ENCODE results near the gene CBARP.

Gene CBARP

GRCh38 chr19:1256646-1257474 lies 19.1 kb upstream of the CBARP start:
- Mint-ChIP-seq H3K9me3 (no peaks in the 10 kb centered on the region), H3K27me3 (no peaks in the 10 kb centered on the region), H3K36me3 (peaks cover 32 to 38% of the 10 kb centered on the region in 2 donors), H3K27ac (peak overlapping the region; percentile 78), H3K4me1 (peaks cover 40 to 68% of the 10 kb centered on the region in 2 donors), H3K4me3 (peak overlapping the region in 1 of 2 donors; percentile 50)
- DNase-seq (no peak), ATAC-seq (replicated peaks) (no peak)

GRCh38 chr19:1255186-1256161 lies 17.7 kb upstream of the CBARP start:
- H3K27ac Mint-ChIP-seq = peak overlapping the region; percentile 20
- peak overlapping the region in 1 of 2 donors; percentile 54 for H3K4me3 Mint-ChIP-seq
- no peaks in the 10 kb centered on the region for H3K27me3 Mint-ChIP-seq
- peaks cover 35 to 66% of the 10 kb centered on the region in 2 donors for H3K4me1 Mint-ChIP-seq
- no peaks in the 10 kb centered on the region for H3K9me3 Mint-ChIP-seq
- H3K36me3 Mint-ChIP-seq = peaks cover 36 to 42% of the 10 kb centered on the region in 2 donors
- ATAC-seq (replicated peaks) (no peak), DNase-seq (no peak)

- Mint-ChIP-seq H3K36me3 (peaks cover 36 to 42% of the 10 kb centered on the region in 2 donors), H3K27me3 (no peaks in the 10 kb centered on the region), H3K9me3 (no peaks in the 10 kb centered on the region), H3K4me1 (peaks cover 31 to 58% of the 10 kb centered on the region in 2 donors), H3K4me3 (peak overlapping the region; percentile 41 to 54), H3K27ac (peak overlapping the region; percentile 37)
- DNase-seq (no peak), ATAC-seq (replicated peaks) (no peak)
These were observed 16.9 kb upstream of the CBARP start for GRCh38 chr19:1254530-1255185.

GRCh38 chr19:1254081-1254527 lies 16.3 kb upstream of the CBARP start:
- Mint-ChIP-seq H3K27me3 (no peaks in the 10 kb centered on the region), H3K4me3 (no peak overlapping the region), H3K9me3 (no peaks in the 10 kb centered on the region), H3K4me1 (peaks cover 27 to 52% of the 10 kb centered on the region in 2 donors), H3K27ac (peak overlapping the region; percentile 37), H3K36me3 (peaks cover 35 to 41% of the 10 kb centered on the region in 2 donors)
- DNase-seq (no peak), ATAC-seq (replicated peaks) (no peak)

- Mint-ChIP-seq H3K27me3 (no peaks in the 10 kb centered on the region), H3K9me3 (no peaks in the 10 kb centered on the region), H3K36me3 (peaks cover 34 to 39% of the 10 kb centered on the region in 2 donors), H3K4me3 (peak overlapping the region; percentile 81 to 92), H3K27ac (peak overlapping the region; percentile 89), H3K4me1 (peaks cover 26 to 49% of the 10 kb centered on the region in 2 donors)
- ATAC-seq (replicated peaks) (no peak), DNase-seq (no peak)
These were observed 15.8 kb upstream of the CBARP start for GRCh38 chr19:1253514-1254080.

- H3K27ac Mint-ChIP-seq = peak overlapping the region; percentile 96
These were observed 15.2 kb upstream of the CBARP start for GRCh38 chr19:1252821-1253513.

GRCh38 chr19:1252221-1252820 lies 14.5 kb upstream of the CBARP start:
- peak overlapping the region; percentile 96 for H3K27ac Mint-ChIP-seq
- H3K36me3 Mint-ChIP-seq = peaks cover 28 to 31% of the 10 kb centered on the region in 2 donors
- DNase-seq = no peak

More at GRCh38 chr19:1252821-1253513, 15.2 kb upstream of the CBARP start:
- peaks cover 24 to 43% of the 10 kb centered on the region in 2 donors for H3K4me1 Mint-ChIP-seq
- peak; percentile 38 to 45 for ATAC-seq (replicated peaks)
- no peaks in the 10 kb centered on the region for H3K27me3 Mint-ChIP-seq
- H3K4me3 Mint-ChIP-seq = peak overlapping the region; percentile 85 to 92
- no peaks in the 10 kb centered on the region for H3K9me3 Mint-ChIP-seq
- DNase-seq = peak; percentile 82
- peaks cover 34 to 37% of the 10 kb centered on the region in 2 donors for H3K36me3 Mint-ChIP-seq

GRCh38 chr19:1251330-1252220 lies 13.8 kb upstream of the CBARP start:
- peaks cover 17 to 35% of the 10 kb centered on the region in 2 donors for H3K4me1 Mint-ChIP-seq
- ATAC-seq (replicated peaks) = peak; percentile 0

More at GRCh38 chr19:1252221-1252820, 14.5 kb upstream of the CBARP start:
- ATAC-seq (replicated peaks) = peak; percentile 21 to 38
- Mint-ChIP-seq H3K27me3 (no peaks in the 10 kb centered on the region), H3K4me3 (peak overlapping the region; percentile 85 to 92), H3K4me1 (peaks cover 17 to 37% of the 10 kb centered on the region in 2 donors), H3K9me3 (no peaks in the 10 kb centered on the region)

GRCh38 chr19:1250437-1251260 lies 12.8 kb upstream of the CBARP start:
- peaks cover 20 to 35% of the 10 kb centered on the region in 2 donors for H3K4me1 Mint-ChIP-seq
- peak overlapping the region; percentile 96 for H3K27ac Mint-ChIP-seq
- DNase-seq = no peak
- H3K4me3 Mint-ChIP-seq = peak overlapping the region; percentile 85 to 92
- H3K9me3 Mint-ChIP-seq = no peaks in the 10 kb centered on the region
- no peaks in the 10 kb centered on the region for H3K27me3 Mint-ChIP-seq
- no peak for ATAC-seq (replicated peaks)
- H3K36me3 Mint-ChIP-seq = peaks cover 28 to 30% of the 10 kb centered on the region in 2 donors

More at GRCh38 chr19:1251330-1252220, 13.8 kb upstream of the CBARP start:
- Mint-ChIP-seq H3K36me3 (peaks cover 28 to 30% of the 10 kb centered on the region in 2 donors), H3K4me3 (peak overlapping the region; percentile 85 to 92), H3K27ac (peak overlapping the region; percentile 96), H3K9me3 (no peaks in the 10 kb centered on the region), H3K27me3 (no peaks in the 10 kb centered on the region)
- DNase-seq = no peak

- H3K36me3 Mint-ChIP-seq = peaks cover 24 to 26% of the 10 kb centered on the region in 2 donors
- DNase-seq (no peak), ATAC-seq (replicated peaks) (no peak)
- H3K9me3 Mint-ChIP-seq = no peaks in the 10 kb centered on the region
- peak overlapping the region; percentile 79 to 84 for H3K4me3 Mint-ChIP-seq
- peaks cover 14 to 35% of the 10 kb centered on the region in 2 donors for H3K4me1 Mint-ChIP-seq
- no peaks in the 10 kb centered on the region for H3K27me3 Mint-ChIP-seq
- peak overlapping the region; percentile 89 for H3K27ac Mint-ChIP-seq
These were observed 12.2 kb upstream of the CBARP start for GRCh38 chr19:1249990-1250436.

- H3K27ac Mint-ChIP-seq = peak overlapping the region; percentile 89
- DNase-seq (peak; percentile 87), ATAC-seq (replicated peaks) (peak; percentile 46 to 59)
- H3K27me3 Mint-ChIP-seq = no peaks in the 10 kb centered on the region
- H3K36me3 Mint-ChIP-seq = peaks cover 19 to 21% of the 10 kb centered on the region in 2 donors
- H3K9me3 Mint-ChIP-seq = no peaks in the 10 kb centered on the region
- H3K4me1 Mint-ChIP-seq = peaks cover 14 to 35% of the 10 kb centered on the region in 2 donors
- H3K4me3 Mint-ChIP-seq = peak overlapping the region; percentile 79 to 84
These were observed 11.6 kb upstream of the CBARP start for GRCh38 chr19:1249298-1249989.
